Measurements from ENCODE around the gene DLGAP1. TPM values are rescaled to one million over a fixed set of nuclear protein-coding genes. Genes with fewer than 3 reads are reported as not detected.

The DLGAP1 gene
- total and polyA plus RNA-seq, 2 of the 4 experiments (the other 2 are of a cell fraction), result under 0.01 to 0.09 TPM

- TF ChIP-seq NFE2L2 (IDR thresholded peaks at IDR 0.05; ENCODE audit: low read depth, low read length), result no peak
These were observed 282.7 kb downstream of the DLGAP1 start (continued) for GRCh38 chr18:4172196-4173100.

- Histone ChIP-seq H3K4me2 (ENCODE audit: low read depth, low read length) (no peak overlapping the region), H2AK5ac (ENCODE audit: low read depth, low read length) (no peak overlapping the region), H2AFZ (replicated peaks; ENCODE audit: low read length, poor library complexity) (no peak overlapping the region), H3K9ac (ENCODE audit: low read depth, low read length) (no peak overlapping the region), H2BK15ac (ENCODE audit: low read depth, low read length) (no peak overlapping the region), H4K5ac (ENCODE audit: low read depth, low read length) (no peak overlapping the region), H3K36me3 (ENCODE audit: control insufficient read depth, insufficient read depth, low read length) (no peaks in the 10 kb centered on the region), H2BK5ac (ENCODE audit: low read depth, low read length, poor library complexity, severe bottlenecking) (no peak overlapping the region), H2BK120ac (ENCODE audit: low read depth, low read length) (no peak overlapping the region), H3K27me3 (ENCODE audit: control insufficient read depth, insufficient read depth, low read length) (no peaks in the 10 kb centered on the region), H3K9me1 (ENCODE audit: insufficient read depth, low read length) (no peaks in the 10 kb centered on the region), H4K8ac (ENCODE audit: low read depth in 2 of 2, low read length in 2 of 2) (no peak overlapping the region), H3K9me3 (ENCODE audit: control insufficient read depth, insufficient read depth, low read length) (peaks cover 2% of the 10 kb centered on the region; the same call in 1 of the 2 replicates), H2AK9ac (replicated peaks; ENCODE audit: low read depth, low read length, poor library complexity) (no peak overlapping the region), H3K4me3 (ENCODE audit: insufficient read depth, low read depth, low read length) (no peak overlapping the region), H2BK20ac (ENCODE audit: low read depth, low read length) (no peak overlapping the region), H3K56ac (ENCODE audit: extremely low read depth, insufficient read depth, low read length) (no peak overlapping the region), H3K14ac (replicated peaks; ENCODE audit: low read depth, low read length) (no peak overlapping the region), H4K20me1 (ENCODE audit: insufficient read depth, low read length) (no peaks in the 10 kb centered on the region), H3K79me1 (ENCODE audit: low read depth in 1 of 2, low read length in 2 of 2) (no peaks in the 10 kb centered on the region), H3K18ac (ENCODE audit: low read depth, low read length) (no peak overlapping the region), H3K4ac (ENCODE audit: low read depth, low read length) (no peak overlapping the region), H3K23ac (ENCODE audit: low read depth, low read length) (no peak overlapping the region), H3K4me1 (ENCODE audit: control insufficient read depth, insufficient read depth, low read length) (no peaks in the 10 kb centered on the region), H3K27ac (ENCODE audit: insufficient read depth, low read length) (no peak overlapping the region), H4K91ac (ENCODE audit: insufficient read depth, low read depth, low read length) (no peak overlapping the region)
- WGBS, 2 experiments (ENCODE audit: extremely low coverage in 2 of 2, insufficient read length in 1 of 2), result no CpG with 5 or more reads among the region's 4 CpGs
- ChIA-PET POLR2A (ENCODE audit: unreplicated experiment) (no interaction called here), CTCF (no interaction called here)
- intact Hi-C loops (cut with micrococcal nuclease), result no loop called here
- in situ Hi-C loops (cut with MboI; ENCODE audit: low sequenced_read_pairs), result no loop called here
- DNase-seq, result no peak
- ATAC-seq (ENCODE audit: low read depth), result no peak
- dilution Hi-C loops (cut with HindIII; ENCODE audit: low sequenced_read_pairs, unreplicated experiment), result no loop called here
- TF ChIP-seq MAZ (IDR thresholded peaks at IDR 0.05; ENCODE audit: borderline replicate concordance, low read depth, low read length) (no peak), SMC3 (IDR thresholded peaks at IDR 0.05; ENCODE audit: low read depth, low read length) (no peak), MAFK (IDR thresholded peaks at IDR 0.05; ENCODE audit: low read depth, low read length) (no peak), RFX5 (IDR thresholded peaks at IDR 0.05; ENCODE audit: low read depth, low read length) (no peak), POLR2A (IDR thresholded peaks at IDR 0.05; ENCODE audit: low read depth, low read length) (no peak), USF2 (IDR thresholded peaks at IDR 0.05; ENCODE audit: low read depth, low read length) (no peak)
- no TSS peak for BruUV-seq (replicated peaks)
These were observed 297.8 kb downstream of the DLGAP1 start for GRCh38 chr18:4157352-4157751.
